Epithelial cell of proximal tubule (primary cell): ENCODE data around the gene NBEA. TPM values are rescaled to one million over a fixed set of nuclear protein-coding genes. Genes with fewer than 3 reads are reported as not detected.

Experiments used
- DNase-seq: peaks from one replicate; pipeline ENCODE4 v3.0.0-alpha.2; 2011; ENCODE audit warnings: low read depth
- H3K4me3 ChIP-seq: 2 replicates; pipeline ENCODE4 v1.5.1; 2011; ENCODE audit warnings: low read depth, mild to moderate bottlenecking, low read length
- total RNA-seq: library from RNA; depleted of rRNA; stranded (reverse); fragments of >200 nt; gene quantifications from 2 replicates; pipeline ENCODE4 v1.2.3, GENCODE V29; 2015
- TF ChIP-seq, protein P1 (sequence below): conservative IDR thresholded peaks from 2 replicates; pipeline ENCODE4 v1.5.1; 2012; ENCODE audit warnings: low read depth, mild to moderate bottlenecking, low read length

NBEA gene
- total RNA-seq, 1 donor from 2014 or later = 2.7 TPM

DNA sequence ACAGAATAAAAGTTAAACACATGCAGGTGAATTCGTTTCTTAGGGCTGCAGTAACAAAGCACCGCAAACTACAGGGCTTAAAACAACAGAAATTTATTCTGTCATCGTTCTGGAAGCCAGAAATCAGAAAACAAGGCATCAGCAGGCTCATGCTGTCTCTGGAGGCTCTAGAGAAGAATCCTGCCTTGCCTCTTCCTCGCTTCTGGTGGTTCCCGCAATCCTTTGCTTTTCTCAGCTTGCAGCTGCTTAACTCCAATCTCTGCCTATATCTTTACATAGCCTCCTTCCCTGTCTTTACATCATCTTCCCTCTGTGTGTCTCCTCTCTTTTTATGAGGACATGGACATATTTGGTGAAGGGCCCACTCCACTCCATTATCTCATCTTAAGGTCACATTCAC is 6.2 kb upstream of the NBEA start:
- no peak for DNase-seq
- TF ChIP-seq, protein P1, sequence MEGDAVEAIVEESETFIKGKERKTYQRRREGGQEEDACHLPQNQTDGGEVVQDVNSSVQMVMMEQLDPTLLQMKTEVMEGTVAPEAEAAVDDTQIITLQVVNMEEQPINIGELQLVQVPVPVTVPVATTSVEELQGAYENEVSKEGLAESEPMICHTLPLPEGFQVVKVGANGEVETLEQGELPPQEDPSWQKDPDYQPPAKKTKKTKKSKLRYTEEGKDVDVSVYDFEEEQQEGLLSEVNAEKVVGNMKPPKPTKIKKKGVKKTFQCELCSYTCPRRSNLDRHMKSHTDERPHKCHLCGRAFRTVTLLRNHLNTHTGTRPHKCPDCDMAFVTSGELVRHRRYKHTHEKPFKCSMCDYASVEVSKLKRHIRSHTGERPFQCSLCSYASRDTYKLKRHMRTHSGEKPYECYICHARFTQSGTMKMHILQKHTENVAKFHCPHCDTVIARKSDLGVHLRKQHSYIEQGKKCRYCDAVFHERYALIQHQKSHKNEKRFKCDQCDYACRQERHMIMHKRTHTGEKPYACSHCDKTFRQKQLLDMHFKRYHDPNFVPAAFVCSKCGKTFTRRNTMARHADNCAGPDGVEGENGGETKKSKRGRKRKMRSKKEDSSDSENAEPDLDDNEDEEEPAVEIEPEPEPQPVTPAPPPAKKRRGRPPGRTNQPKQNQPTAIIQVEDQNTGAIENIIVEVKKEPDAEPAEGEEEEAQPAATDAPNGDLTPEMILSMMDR = no peak
- no peak overlapping the region for H3K4me3 ChIP-seq

DNA sequence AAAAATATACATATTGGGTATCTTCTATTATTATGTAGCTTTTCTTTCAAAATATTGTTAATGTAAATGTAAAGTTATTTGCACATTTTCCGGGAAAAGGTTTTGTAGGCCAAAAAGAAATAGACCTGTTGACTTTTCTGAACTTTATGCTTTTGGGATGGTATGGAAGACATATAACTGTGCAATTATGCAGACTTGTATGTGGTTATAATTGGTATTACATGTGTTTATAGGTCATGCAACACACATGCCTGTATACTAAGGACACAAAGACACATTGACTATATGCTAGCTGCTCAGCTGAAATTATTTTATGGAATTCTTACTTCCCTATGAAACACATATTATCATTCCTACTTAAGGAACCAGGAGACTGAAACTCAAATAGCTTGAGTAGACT is 2.3 kb upstream of the NBEA start:
- no peak for DNase-seq
- TF ChIP-seq, protein P1 = no peak
- no peak overlapping the region for H3K4me3 ChIP-seq

DNA sequence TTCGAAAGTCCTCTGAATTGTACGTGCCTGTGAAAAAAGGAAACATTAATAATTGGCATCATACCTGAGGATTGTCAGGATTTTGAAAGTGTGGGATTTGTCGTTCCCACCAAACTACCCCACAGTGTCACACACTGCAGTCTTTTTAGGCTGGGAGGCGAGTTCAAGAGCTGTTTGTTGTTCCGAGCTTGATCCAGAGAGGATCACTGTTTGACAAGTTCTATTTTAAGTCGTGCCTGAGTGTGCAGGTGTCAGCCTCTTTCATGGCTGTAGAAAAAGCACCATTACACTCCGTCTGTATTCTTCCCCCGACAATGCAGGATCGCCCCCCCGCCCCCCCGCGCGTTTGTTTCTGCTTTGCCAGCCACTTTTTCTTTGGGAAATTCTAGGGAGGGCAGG is 635 bp upstream of the NBEA start:
- H3K4me3 ChIP-seq = peak overlapping the region; percentile 75
- TF ChIP-seq, protein P1 = no peak
- DNase-seq = no peak

DNA sequence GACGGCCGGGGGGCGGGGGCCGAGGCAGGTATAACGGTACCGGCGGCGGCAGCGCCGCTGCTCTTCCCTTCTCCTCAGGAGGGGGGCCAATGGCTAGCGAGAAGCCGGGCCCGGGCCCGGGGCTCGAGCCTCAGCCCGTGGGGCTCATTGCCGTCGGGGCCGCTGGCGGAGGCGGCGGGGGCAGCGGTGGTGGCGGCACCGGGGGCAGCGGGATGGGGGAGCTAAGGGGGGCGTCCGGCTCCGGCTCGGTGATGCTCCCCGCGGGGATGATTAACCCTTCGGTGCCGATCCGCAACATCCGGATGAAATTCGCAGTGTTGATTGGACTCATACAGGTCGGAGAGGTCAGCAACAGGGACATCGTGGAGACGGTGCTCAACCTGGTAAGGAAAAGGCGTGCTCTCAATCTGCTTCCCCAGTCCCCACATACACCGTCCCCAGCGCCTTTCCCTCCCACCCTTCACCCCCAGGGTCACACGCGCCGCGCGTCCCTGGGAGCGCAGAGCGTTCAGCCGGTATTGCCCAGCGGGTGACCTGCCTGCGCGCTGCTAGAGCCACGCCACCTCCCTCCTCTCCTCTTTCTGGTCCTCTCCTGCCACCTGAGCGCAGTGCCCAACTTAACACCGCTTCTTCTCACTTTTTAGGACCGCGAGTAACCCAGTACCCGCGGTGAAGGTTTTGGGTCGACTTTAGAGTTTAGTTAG is 814 bp downstream of the NBEA start:
- peak overlapping the region; percentile 75 for H3K4me3 ChIP-seq
- TF ChIP-seq, protein P1 = no peak
- DNase-seq = no peak

DNA sequence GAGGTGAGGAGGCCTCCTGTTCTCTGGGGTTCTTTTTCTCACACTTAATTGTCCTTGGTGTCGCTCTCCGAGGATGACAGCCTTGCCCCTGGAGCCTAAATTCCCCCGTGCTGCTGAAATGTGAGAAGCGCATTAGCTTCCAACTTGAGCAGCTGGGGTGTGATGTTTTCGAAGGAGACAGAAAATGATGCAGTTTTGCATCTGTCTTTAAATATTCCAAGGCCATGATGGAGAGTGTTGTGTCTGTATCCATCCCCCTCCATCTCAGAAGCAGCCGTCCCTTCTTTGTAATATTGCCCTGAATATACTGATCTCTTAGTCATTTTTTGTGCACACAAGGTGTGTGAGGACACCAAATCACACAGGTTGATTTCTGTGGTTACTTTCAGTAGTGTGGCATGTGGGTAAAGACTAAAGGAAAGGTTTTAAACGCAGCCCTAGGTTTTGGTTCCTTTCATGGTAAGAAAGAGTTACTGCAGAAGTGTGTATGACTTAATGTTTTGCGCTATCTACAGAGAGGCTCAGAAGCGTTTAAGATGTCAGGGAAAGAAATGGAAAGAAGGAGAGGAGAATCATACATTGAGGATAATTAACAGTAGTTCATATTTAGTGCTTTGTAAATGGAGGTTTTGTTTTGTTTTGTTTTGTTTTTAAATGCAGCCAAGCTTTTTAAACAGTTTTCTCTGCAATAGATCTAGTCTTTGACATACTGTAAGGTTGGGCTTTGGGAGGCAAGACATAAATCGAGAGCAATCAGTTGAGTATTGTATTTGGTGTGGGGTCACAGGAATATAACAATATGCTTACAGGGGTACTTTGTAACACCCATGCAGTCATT is 1.6 kb downstream of the NBEA start:
- H3K4me3 ChIP-seq = peak overlapping the region; percentile 75
- TF ChIP-seq, protein P1 = no peak
- DNase-seq = no peak

DNA sequence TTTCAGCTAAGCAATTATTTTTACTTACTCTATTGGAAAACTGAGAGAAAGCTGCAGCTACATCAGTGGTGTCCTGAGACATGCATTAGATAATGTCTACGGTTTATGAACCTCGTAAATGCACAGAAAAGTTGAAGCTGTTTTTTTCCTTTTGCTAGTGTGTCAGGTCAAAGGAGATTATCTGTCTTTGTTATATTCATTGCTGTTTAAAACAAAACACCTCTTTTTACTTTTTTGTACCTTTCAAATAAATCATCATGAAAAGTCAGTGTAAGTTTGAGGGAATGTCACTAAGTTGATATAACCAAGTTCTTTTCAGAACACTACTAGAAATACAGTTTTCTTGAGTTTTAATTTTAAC is 2.2 kb downstream of the NBEA start:
- TF ChIP-seq, protein P1 = no peak
- H3K4me3 ChIP-seq = no peak overlapping the region
- DNase-seq = no peak
